Measurements from ENCODE around the gene HSPB2. TPM values are rescaled to one million over a fixed set of nuclear protein-coding genes. Genes with fewer than 3 reads are reported as not detected.

The HSPB2 gene
- total RNA-seq, 1 experiment from 2014 or later, result 0.28 TPM

- Histone ChIP-seq H3K79me2 (ENCODE audit: low read depth) (no peaks in the 10 kb centered on the region), H3F3A (ENCODE audit: insufficient read depth, low read depth) (0 out of 2 replicates have a peak, but pooled peaks cover 12% of the 10 kb centered on the region), H3K27me3 (ENCODE audit: insufficient read depth, low read depth) (no peaks in the 10 kb centered on the region), H3K9me2 (ENCODE audit: insufficient read depth) (no peaks in the 10 kb centered on the region), H3K4me2 (peak overlapping the region; percentile 41), H2AFZ (peak overlapping the region; percentile 52), H3K9me3 (ENCODE audit: insufficient read depth, low read depth) (no peaks in the 10 kb centered on the region), H3K36me3 (ENCODE audit: low read depth) (no peaks in the 10 kb centered on the region), H3K4me3 (no peak overlapping the region), H3K4me1 (replicated peaks; ENCODE audit: insufficient read depth) (peaks cover 14% of the 10 kb centered on the region; the same call in 1 of the 2 replicates), H4K20me1 (ENCODE audit: insufficient read depth) (no peaks in the 10 kb centered on the region), H3K27ac (peak overlapping the region; percentile 7; the same call in 1 of the 2 replicates)
- ChIA-PET CTCF (interaction anchor here (0.6 kb wide), 1 partner anchor 357 kb away, joined by 3 read pairs; no protein-coding TSS in a partner anchor), POLR2A (ENCODE audit: unreplicated experiment) (interaction anchor here (0.6 kb wide), 1 partner anchor 83 kb away, joined by 3 read pairs; no protein-coding TSS in a partner anchor)
- intact Hi-C loops (cut with micrococcal nuclease; ENCODE audit: unreplicated experiment), result no loop called here
- no peak for TF ChIP-seq EZH2 (IDR thresholded peaks at IDR 0.05; ENCODE audit: low read depth)
- DNase-seq, result peak; percentile 25 to 86
- no TSS peak for BruUV-seq (replicated peaks)
Measured at GRCh38 chr11:111944139-111944538, 31.6 kb downstream of the HSPB2 start.

- H3K4me3 ChIP-seq, result no peak overlapping the region
- H3K4me2 ChIP-seq, result peak overlapping the region; percentile 41
Measured at GRCh38 chr11:111944651-111945051, 32.1 kb downstream of the HSPB2 start.

DNA sequence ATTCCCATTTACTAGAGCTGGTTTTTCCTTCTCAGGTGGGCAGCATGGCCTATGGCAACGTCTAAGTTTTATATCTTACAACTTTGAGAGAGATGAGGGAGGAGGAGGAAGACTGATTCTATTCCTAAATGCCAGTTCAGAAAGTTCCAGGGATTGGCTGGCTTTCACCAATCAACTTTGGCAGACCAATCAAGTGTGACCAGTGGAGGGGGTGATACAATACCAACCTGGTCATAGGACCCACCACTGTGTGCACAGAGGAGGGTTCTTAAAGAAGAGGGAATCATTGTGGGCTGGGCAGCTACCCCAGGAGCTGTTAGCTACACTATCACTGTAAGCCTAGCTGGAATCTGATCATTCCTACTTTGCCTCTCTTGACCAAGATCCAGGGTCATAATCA lies 32.7 kb downstream of the HSPB2 start:
- H3K4me1 ChIP-seq (replicated peaks; ENCODE audit: insufficient read depth), result peaks cover 14% of the 10 kb centered on the region; the same call in 1 of the 2 replicates
- no peak for DNase-seq
- no peaks in the 10 kb centered on the region for H3K79me2 ChIP-seq (ENCODE audit: low read depth)
- no TSS peak for BruUV-seq (replicated peaks)
- H3K27ac ChIP-seq, result no peak overlapping the region
- no peaks in the 10 kb centered on the region for H3K36me3 ChIP-seq (ENCODE audit: low read depth)
- H4K20me1 ChIP-seq (ENCODE audit: insufficient read depth), result no peaks in the 10 kb centered on the region
- ChIA-PET POLR2A (ENCODE audit: unreplicated experiment) (interaction anchor here (0.7 kb wide), 1 partner anchor 13 kb away, joined by 8 read pairs; no protein-coding TSS in a partner anchor), CTCF (interaction anchor here (0.6 to 0.7 kb wide), 2 partner anchors 18 to 40 kb away, joined by 4 read pairs; no protein-coding TSS in a partner anchor)
- H3K9me2 ChIP-seq (ENCODE audit: insufficient read depth), result no peaks in the 10 kb centered on the region
- intact Hi-C loops (cut with micrococcal nuclease; ENCODE audit: unreplicated experiment), result no loop called here
- 0 out of 2 replicates have a peak, but pooled peaks cover 12% of the 10 kb centered on the region for H3F3A ChIP-seq (ENCODE audit: insufficient read depth, low read depth)
- no peak overlapping the region for H2AFZ ChIP-seq
- H3K9me3 ChIP-seq (ENCODE audit: insufficient read depth, low read depth), result no peaks in the 10 kb centered on the region
- H3K4me3 ChIP-seq, result no peak overlapping the region
- no peak overlapping the region for H3K4me2 ChIP-seq
- TF ChIP-seq EZH2 (IDR thresholded peaks at IDR 0.05; ENCODE audit: low read depth) (no peak), CTCF (conservative IDR thresholded peaks at IDR 0.05) (no peak)
- H3K27me3 ChIP-seq (ENCODE audit: insufficient read depth, low read depth), result no peaks in the 10 kb centered on the region

More at GRCh38 chr11:111944651-111945051, 32.1 kb downstream of the HSPB2 start:
- TF ChIP-seq CTCF (conservative IDR thresholded peaks at IDR 0.05), result no peak
- no peaks in the 10 kb centered on the region for H3K36me3 ChIP-seq (ENCODE audit: low read depth)
- H3K27me3 ChIP-seq (ENCODE audit: insufficient read depth, low read depth), result no peaks in the 10 kb centered on the region
- intact Hi-C loops (cut with micrococcal nuclease; ENCODE audit: unreplicated experiment), result no loop called here
- no peaks in the 10 kb centered on the region for H3K9me2 ChIP-seq (ENCODE audit: insufficient read depth)
- BruUV-seq (replicated peaks), result no TSS peak
- no peaks in the 10 kb centered on the region for H4K20me1 ChIP-seq (ENCODE audit: insufficient read depth)
- no peak overlapping the region for H2AFZ ChIP-seq
- no peaks in the 10 kb centered on the region for H3K79me2 ChIP-seq (ENCODE audit: low read depth)
- 0 out of 2 replicates have a peak overlapping the region, but pooled peaks have one; percentile 7 for H3K27ac ChIP-seq
- H3K9me3 ChIP-seq (ENCODE audit: insufficient read depth, low read depth), result no peaks in the 10 kb centered on the region
- ChIA-PET POLR2A (ENCODE audit: unreplicated experiment) (no interaction called here), CTCF (no interaction called here)
- peaks cover 14% of the 10 kb centered on the region; the same call in 1 of the 2 replicates for H3K4me1 ChIP-seq (replicated peaks; ENCODE audit: insufficient read depth)
- 0 out of 2 replicates have a peak, but pooled peaks cover 12% of the 10 kb centered on the region for H3F3A ChIP-seq (ENCODE audit: insufficient read depth, low read depth)
- DNase-seq, result peak in 1 of 2 experiments; percentile 59

Data from PC-9 (cell line).